ENCODE results near the gene GLT6D1.

DNA sequence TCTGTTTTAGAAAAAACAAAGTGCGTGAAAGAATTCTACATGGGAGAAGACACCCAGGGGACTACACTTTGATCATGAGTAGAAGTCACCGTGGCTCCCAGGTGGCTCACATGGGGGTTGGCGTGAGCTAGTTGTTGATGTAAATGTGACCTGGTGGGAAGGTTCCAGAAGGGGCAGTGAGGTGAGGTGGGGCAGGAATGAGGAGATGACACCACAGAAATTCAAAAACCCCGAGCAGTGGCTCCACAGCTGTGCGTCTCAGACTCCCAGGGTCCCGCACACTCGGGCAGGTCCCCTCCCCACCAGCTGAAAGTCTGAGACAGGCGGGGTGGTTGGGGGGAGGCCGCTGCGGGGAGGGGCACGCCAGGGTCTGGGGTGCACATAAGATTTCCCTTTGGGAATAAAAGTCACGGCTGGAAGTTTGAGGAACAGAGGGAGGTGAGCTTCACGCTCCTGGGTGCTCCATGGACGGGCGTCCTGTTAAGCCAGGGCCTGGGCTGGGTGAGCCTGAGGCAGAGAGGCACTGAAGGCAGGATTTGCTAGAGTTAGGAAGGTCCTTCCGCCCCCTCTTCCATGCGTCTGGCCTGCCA is 29.9 kb downstream of the GLT6D1 start:
- TF ChIP-seq, protein P1, sequence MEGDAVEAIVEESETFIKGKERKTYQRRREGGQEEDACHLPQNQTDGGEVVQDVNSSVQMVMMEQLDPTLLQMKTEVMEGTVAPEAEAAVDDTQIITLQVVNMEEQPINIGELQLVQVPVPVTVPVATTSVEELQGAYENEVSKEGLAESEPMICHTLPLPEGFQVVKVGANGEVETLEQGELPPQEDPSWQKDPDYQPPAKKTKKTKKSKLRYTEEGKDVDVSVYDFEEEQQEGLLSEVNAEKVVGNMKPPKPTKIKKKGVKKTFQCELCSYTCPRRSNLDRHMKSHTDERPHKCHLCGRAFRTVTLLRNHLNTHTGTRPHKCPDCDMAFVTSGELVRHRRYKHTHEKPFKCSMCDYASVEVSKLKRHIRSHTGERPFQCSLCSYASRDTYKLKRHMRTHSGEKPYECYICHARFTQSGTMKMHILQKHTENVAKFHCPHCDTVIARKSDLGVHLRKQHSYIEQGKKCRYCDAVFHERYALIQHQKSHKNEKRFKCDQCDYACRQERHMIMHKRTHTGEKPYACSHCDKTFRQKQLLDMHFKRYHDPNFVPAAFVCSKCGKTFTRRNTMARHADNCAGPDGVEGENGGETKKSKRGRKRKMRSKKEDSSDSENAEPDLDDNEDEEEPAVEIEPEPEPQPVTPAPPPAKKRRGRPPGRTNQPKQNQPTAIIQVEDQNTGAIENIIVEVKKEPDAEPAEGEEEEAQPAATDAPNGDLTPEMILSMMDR (IDR thresholded peaks at IDR 0.05): no peak
- TF ChIP-seq POLR2AphosphoS5 (IDR thresholded peaks at IDR 0.05): no peak
